Prostate gland (tissue), 2 donors: ENCODE data around the gene PLEKHG1.

Experiments used
- POLR2A ChIP-seq: fragments of 450-650 bp; IDR thresholded peaks from one replicate; pipeline ENCODE4 v1.6.1; 2016; ENCODE audit warnings: antibody characterized with exemption, mild to moderate bottlenecking
- POLR2AphosphoS5 ChIP-seq: sonication (generic); formaldehyde crosslinking; IDR thresholded peaks from one replicate; pipeline ENCODE4 v1.6.1; 2017; ENCODE audit warnings: antibody characterized with exemption
- TF ChIP-seq, protein P1 (sequence below), 4 experiments: fragments of 200-600 bp in 2 of 4; fragments of 450-650 bp in 2 of 4; sonication (generic) in 2 of 4; IDR thresholded peaks; 1 replicate in 3 of 4; 2 replicates in 1 of 4; pipeline ENCODE4 v1.5.1; 2016 to 2019; ENCODE audit warnings: antibody characterized with exemption in 4 of 4, mild to moderate bottlenecking in 2 of 4, moderate library complexity in 2 of 4

DNA sequence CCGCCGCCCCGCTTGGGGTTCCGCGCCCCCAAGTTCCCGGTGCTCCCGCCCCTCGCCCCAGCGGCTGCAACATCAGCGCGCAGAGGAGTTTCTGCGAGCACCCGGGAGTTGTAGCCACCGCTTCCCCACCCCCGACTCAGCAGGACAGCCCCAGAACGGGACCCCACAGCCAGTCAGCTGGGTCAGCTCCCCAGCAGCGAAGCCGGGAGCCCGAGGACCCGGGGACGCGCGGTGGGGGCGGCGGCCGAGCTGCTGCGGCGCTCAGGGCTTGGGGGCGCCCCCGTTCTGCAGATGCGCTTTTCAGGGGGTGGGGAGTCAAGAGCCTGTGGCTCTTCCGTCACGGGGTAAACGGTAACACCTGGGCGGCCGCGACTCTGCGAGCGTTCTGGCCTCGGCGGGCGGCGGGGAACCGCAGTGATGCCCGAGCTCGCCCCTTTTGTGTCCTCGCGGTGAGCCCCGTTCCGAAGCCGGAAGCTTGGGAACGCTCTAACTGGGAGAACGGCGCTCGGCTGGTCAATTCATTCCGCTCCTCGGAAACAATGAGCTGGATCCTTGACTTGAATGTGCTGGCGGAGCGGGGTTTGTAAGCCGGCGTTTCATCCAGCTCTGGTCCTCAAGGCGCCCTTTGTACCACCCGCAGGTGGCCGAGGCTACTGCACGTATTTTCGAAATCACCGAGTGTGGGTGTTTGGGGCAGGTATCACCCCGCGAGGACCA is 774 bp downstream of the PLEKHG1 start:
- TF ChIP-seq, protein P1, sequence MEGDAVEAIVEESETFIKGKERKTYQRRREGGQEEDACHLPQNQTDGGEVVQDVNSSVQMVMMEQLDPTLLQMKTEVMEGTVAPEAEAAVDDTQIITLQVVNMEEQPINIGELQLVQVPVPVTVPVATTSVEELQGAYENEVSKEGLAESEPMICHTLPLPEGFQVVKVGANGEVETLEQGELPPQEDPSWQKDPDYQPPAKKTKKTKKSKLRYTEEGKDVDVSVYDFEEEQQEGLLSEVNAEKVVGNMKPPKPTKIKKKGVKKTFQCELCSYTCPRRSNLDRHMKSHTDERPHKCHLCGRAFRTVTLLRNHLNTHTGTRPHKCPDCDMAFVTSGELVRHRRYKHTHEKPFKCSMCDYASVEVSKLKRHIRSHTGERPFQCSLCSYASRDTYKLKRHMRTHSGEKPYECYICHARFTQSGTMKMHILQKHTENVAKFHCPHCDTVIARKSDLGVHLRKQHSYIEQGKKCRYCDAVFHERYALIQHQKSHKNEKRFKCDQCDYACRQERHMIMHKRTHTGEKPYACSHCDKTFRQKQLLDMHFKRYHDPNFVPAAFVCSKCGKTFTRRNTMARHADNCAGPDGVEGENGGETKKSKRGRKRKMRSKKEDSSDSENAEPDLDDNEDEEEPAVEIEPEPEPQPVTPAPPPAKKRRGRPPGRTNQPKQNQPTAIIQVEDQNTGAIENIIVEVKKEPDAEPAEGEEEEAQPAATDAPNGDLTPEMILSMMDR (IDR thresholded peaks at IDR 0.05): peak in 2 of 4 experiments; percentile 47 to 66
- no peak for TF ChIP-seq POLR2AphosphoS5
- no peak for TF ChIP-seq POLR2A
